ENCODE results near the gene CNTNAP2. TPM values are rescaled to one million over a fixed set of nuclear protein-coding genes. Genes with fewer than 3 reads are reported as not detected.

Gene CNTNAP2
- total and polyA plus RNA-seq, 2 donors (not counting 1 experiment from before 2014, with no cell fraction given), result not detected

GRCh38 chr7:146206270-146206669 lies 89.7 kb downstream of the CNTNAP2 start:
- Histone ChIP-seq H3K27ac (ENCODE audit: insufficient read depth, low read length) (no peak overlapping the region), H3K9ac (ENCODE audit: insufficient read depth, low read length) (no peak overlapping the region), H2AFZ (ENCODE audit: low read length) (no peak overlapping the region), H3K4me3 (replicated peaks in 1 of 4; ENCODE audit: control extremely low read depth in 1 of 4, insufficient read depth in 1 of 4, low read depth in 3 of 4, low read length in 4 of 4) (no peak overlapping the region), H4K20me1 (ENCODE audit: control insufficient read depth, extremely low read depth, insufficient read depth, low read length) (no peaks in the 10 kb centered on the region), H3K36me3 (ENCODE audit: control insufficient read depth, insufficient read depth, low read length) (no peaks in the 10 kb centered on the region), H3K9me3 (ENCODE audit: control insufficient read depth, insufficient read depth, low read depth, low read length) (no peaks in the 10 kb centered on the region), H3K4me2 (ENCODE audit: extremely low read depth, insufficient read depth, low read length) (no peak overlapping the region), H3K27me3 (ENCODE audit: control insufficient read depth, insufficient read depth, low read length) (no peaks in the 10 kb centered on the region), H3K79me2 (ENCODE audit: control insufficient read depth, insufficient read depth, low read length) (no peaks in the 10 kb centered on the region), H3K4me1 (ENCODE audit: control insufficient read depth, extremely low read depth, insufficient read depth, low read length) (no peaks in the 10 kb centered on the region)
- no peak for DNase-seq (ENCODE audit: low read depth in 2 of 2)
- no peak for TF ChIP-seq CTCF (conservative IDR thresholded peaks at IDR 0.05 in 1 of 2, IDR thresholded peaks at IDR 0.05 in 1 of 2; ENCODE audit: low read depth in 1 of 2, low read length in 2 of 2)
- TF ChIP-seq EZH2 (IDR thresholded peaks at IDR 0.05; ENCODE audit: low read length, missing control alignments), result no peak

GRCh38 chr7:146208492-146208891 lies 91.9 kb downstream of the CNTNAP2 start:
- Histone ChIP-seq H3K9ac (ENCODE audit: insufficient read depth, low read length) (no peak overlapping the region), H3K36me3 (ENCODE audit: control insufficient read depth, insufficient read depth, low read length) (no peaks in the 10 kb centered on the region), H3K4me3 (replicated peaks in 1 of 4; ENCODE audit: control extremely low read depth in 1 of 4, insufficient read depth in 1 of 4, low read depth in 3 of 4, low read length in 4 of 4) (no peak overlapping the region), H3K4me1 (ENCODE audit: control insufficient read depth, extremely low read depth, insufficient read depth, low read length) (no peaks in the 10 kb centered on the region), H3K9me3 (ENCODE audit: control insufficient read depth, insufficient read depth, low read depth, low read length) (no peaks in the 10 kb centered on the region), H3K4me2 (ENCODE audit: extremely low read depth, insufficient read depth, low read length) (no peak overlapping the region), H4K20me1 (ENCODE audit: control insufficient read depth, extremely low read depth, insufficient read depth, low read length) (no peaks in the 10 kb centered on the region), H3K27ac (ENCODE audit: insufficient read depth, low read length) (no peak overlapping the region), H3K79me2 (ENCODE audit: control insufficient read depth, insufficient read depth, low read length) (no peaks in the 10 kb centered on the region), H3K27me3 (ENCODE audit: control insufficient read depth, insufficient read depth, low read length) (no peaks in the 10 kb centered on the region), H2AFZ (ENCODE audit: low read length) (no peak overlapping the region)
- no peak for TF ChIP-seq EZH2 (IDR thresholded peaks at IDR 0.05; ENCODE audit: low read length, missing control alignments)
- no peak for TF ChIP-seq CTCF (conservative IDR thresholded peaks at IDR 0.05 in 1 of 2, IDR thresholded peaks at IDR 0.05 in 1 of 2; ENCODE audit: low read depth in 1 of 2, low read length in 2 of 2)
- DNase-seq (ENCODE audit: low read depth in 2 of 2), result no peak

- no peak overlapping the region for H3K4me3 ChIP-seq (replicated peaks in 1 of 4; ENCODE audit: control extremely low read depth in 1 of 4, insufficient read depth in 1 of 4, low read depth in 3 of 4, low read length in 4 of 4)
- DNase-seq (ENCODE audit: low read depth in 2 of 2), result no peak
- H3K4me1 ChIP-seq (ENCODE audit: control insufficient read depth, extremely low read depth, insufficient read depth, low read length), result no peaks in the 10 kb centered on the region
- no peaks in the 10 kb centered on the region for H3K9me3 ChIP-seq (ENCODE audit: control insufficient read depth, insufficient read depth, low read depth, low read length)
- no peak overlapping the region for H3K9ac ChIP-seq (ENCODE audit: insufficient read depth, low read length)
- H4K20me1 ChIP-seq (ENCODE audit: control insufficient read depth, extremely low read depth, insufficient read depth, low read length), result no peaks in the 10 kb centered on the region
- H3K27me3 ChIP-seq (ENCODE audit: control insufficient read depth, insufficient read depth, low read length), result no peaks in the 10 kb centered on the region
- TF ChIP-seq EZH2 (IDR thresholded peaks at IDR 0.05; ENCODE audit: low read length, missing control alignments) (no peak), CTCF (conservative IDR thresholded peaks at IDR 0.05 in 1 of 2, IDR thresholded peaks at IDR 0.05 in 1 of 2; ENCODE audit: low read depth in 1 of 2, low read length in 2 of 2) (no peak)
- H2AFZ ChIP-seq (ENCODE audit: low read length), result no peak overlapping the region
- H3K4me2 ChIP-seq (ENCODE audit: extremely low read depth, insufficient read depth, low read length), result no peak overlapping the region
- H3K79me2 ChIP-seq (ENCODE audit: control insufficient read depth, insufficient read depth, low read length), result no peaks in the 10 kb centered on the region
- no peaks in the 10 kb centered on the region for H3K36me3 ChIP-seq (ENCODE audit: control insufficient read depth, insufficient read depth, low read length)
- no peak overlapping the region for H3K27ac ChIP-seq (ENCODE audit: insufficient read depth, low read length)
These were observed 98.2 kb downstream of the CNTNAP2 start for GRCh38 chr7:146214842-146215241.

Measured in fibroblast of lung (primary cell).